ENCODE results near the gene TC2N.

Gene TC2N

GRCh38 chr14:91796617-91797347, 70.6 kb downstream of the TC2N start:
- no peak for TF ChIP-seq CTCF (IDR thresholded peaks at IDR 0.05; ENCODE audit: poor library complexity, severe bottlenecking)
- no peaks in the 10 kb centered on the region for H3K4me1 ChIP-seq (ENCODE audit: insufficient read depth, poor library complexity, severe bottlenecking)
- H3K27ac ChIP-seq (ENCODE audit: poor library complexity, severe bottlenecking), result no peak overlapping the region
- H3K9me3 ChIP-seq (ENCODE audit: severe bottlenecking), result no peaks in the 10 kb centered on the region
- DNase-seq (ENCODE audit: low spot score), result no peak
- H3K4me3 ChIP-seq (ENCODE audit: severe bottlenecking), result no peak overlapping the region
- H3K36me3 ChIP-seq (ENCODE audit: low read depth), result peaks cover 21% of the 10 kb centered on the region
- no peaks in the 10 kb centered on the region for H3K27me3 ChIP-seq (ENCODE audit: insufficient read depth, poor library complexity, severe bottlenecking)
- ATAC-seq (ENCODE audit: low read depth), result no peak

GRCh38 chr14:91793704-91794103, 73.6 kb downstream of the TC2N start:
- H3K4me1 ChIP-seq (ENCODE audit: insufficient read depth, poor library complexity, severe bottlenecking), result no peaks in the 10 kb centered on the region
- no peaks in the 10 kb centered on the region for H3K27me3 ChIP-seq (ENCODE audit: insufficient read depth, poor library complexity, severe bottlenecking)
- no peak for TF ChIP-seq CTCF (IDR thresholded peaks at IDR 0.05; ENCODE audit: poor library complexity, severe bottlenecking)
- H3K27ac ChIP-seq (ENCODE audit: poor library complexity, severe bottlenecking), result no peak overlapping the region
- ATAC-seq (ENCODE audit: low read depth) (no peak), DNase-seq (ENCODE audit: low spot score) (no peak)
- H3K36me3 ChIP-seq (ENCODE audit: low read depth), result peaks cover 22% of the 10 kb centered on the region
- no peak overlapping the region for H3K4me3 ChIP-seq (ENCODE audit: severe bottlenecking)
- H3K9me3 ChIP-seq (ENCODE audit: severe bottlenecking), result no peaks in the 10 kb centered on the region

GRCh38 chr14:91786188-91786587, 81.1 kb downstream of the TC2N start:
- TF ChIP-seq CTCF (IDR thresholded peaks at IDR 0.05; ENCODE audit: poor library complexity, severe bottlenecking), result no peak
- Histone ChIP-seq H3K36me3 (ENCODE audit: low read depth) (peaks cover 39% of the 10 kb centered on the region), H3K27me3 (ENCODE audit: insufficient read depth, poor library complexity, severe bottlenecking) (no peaks in the 10 kb centered on the region), H3K27ac (ENCODE audit: poor library complexity, severe bottlenecking) (no peak overlapping the region), H3K4me3 (ENCODE audit: severe bottlenecking) (no peak overlapping the region), H3K4me1 (ENCODE audit: insufficient read depth, poor library complexity, severe bottlenecking) (no peaks in the 10 kb centered on the region), H3K9me3 (ENCODE audit: severe bottlenecking) (no peaks in the 10 kb centered on the region)
- DNase-seq (ENCODE audit: low spot score) (no peak), ATAC-seq (ENCODE audit: low read depth) (no peak)

GRCh38 chr14:91780452-91780851, 86.9 kb downstream of the TC2N start:
- H3K36me3 ChIP-seq (ENCODE audit: low read depth), result peaks cover 39% of the 10 kb centered on the region
- DNase-seq (ENCODE audit: low spot score), result no peak
- no peaks in the 10 kb centered on the region for H3K9me3 ChIP-seq (ENCODE audit: severe bottlenecking)
- ATAC-seq (ENCODE audit: low read depth), result no peak
- no peaks in the 10 kb centered on the region for H3K27me3 ChIP-seq (ENCODE audit: insufficient read depth, poor library complexity, severe bottlenecking)
- no peak overlapping the region for H3K27ac ChIP-seq (ENCODE audit: poor library complexity, severe bottlenecking)
- no peak for TF ChIP-seq CTCF (IDR thresholded peaks at IDR 0.05; ENCODE audit: poor library complexity, severe bottlenecking)
- H3K4me1 ChIP-seq (ENCODE audit: insufficient read depth, poor library complexity, severe bottlenecking), result no peaks in the 10 kb centered on the region
- no peak overlapping the region for H3K4me3 ChIP-seq (ENCODE audit: severe bottlenecking)

- H3K27me3 ChIP-seq (ENCODE audit: insufficient read depth, poor library complexity, severe bottlenecking), result no peaks in the 10 kb centered on the region
- ATAC-seq (ENCODE audit: low read depth), result no peak
- peaks cover 21% of the 10 kb centered on the region; the same call in 1 of the 2 replicates for H3K36me3 ChIP-seq (ENCODE audit: low read depth)
- DNase-seq (ENCODE audit: low spot score), result no peak
- no peaks in the 10 kb centered on the region for H3K4me1 ChIP-seq (ENCODE audit: insufficient read depth, poor library complexity, severe bottlenecking)
- H3K4me3 ChIP-seq (ENCODE audit: severe bottlenecking), result no peak overlapping the region
- no peak overlapping the region for H3K27ac ChIP-seq (ENCODE audit: poor library complexity, severe bottlenecking)
- TF ChIP-seq CTCF (IDR thresholded peaks at IDR 0.05; ENCODE audit: poor library complexity, severe bottlenecking), result no peak
- no peaks in the 10 kb centered on the region for H3K9me3 ChIP-seq (ENCODE audit: severe bottlenecking)
Observed at GRCh38 chr14:91778217-91778616, 89.1 kb downstream of the TC2N start.
